ENCODE measurements around the gene LYL1.

- no peak for TF ChIP-seq POLR2AphosphoS5 (IDR thresholded peaks at IDR 0.05; ENCODE audit: low read depth)
- TF ChIP-seq, protein P1, sequence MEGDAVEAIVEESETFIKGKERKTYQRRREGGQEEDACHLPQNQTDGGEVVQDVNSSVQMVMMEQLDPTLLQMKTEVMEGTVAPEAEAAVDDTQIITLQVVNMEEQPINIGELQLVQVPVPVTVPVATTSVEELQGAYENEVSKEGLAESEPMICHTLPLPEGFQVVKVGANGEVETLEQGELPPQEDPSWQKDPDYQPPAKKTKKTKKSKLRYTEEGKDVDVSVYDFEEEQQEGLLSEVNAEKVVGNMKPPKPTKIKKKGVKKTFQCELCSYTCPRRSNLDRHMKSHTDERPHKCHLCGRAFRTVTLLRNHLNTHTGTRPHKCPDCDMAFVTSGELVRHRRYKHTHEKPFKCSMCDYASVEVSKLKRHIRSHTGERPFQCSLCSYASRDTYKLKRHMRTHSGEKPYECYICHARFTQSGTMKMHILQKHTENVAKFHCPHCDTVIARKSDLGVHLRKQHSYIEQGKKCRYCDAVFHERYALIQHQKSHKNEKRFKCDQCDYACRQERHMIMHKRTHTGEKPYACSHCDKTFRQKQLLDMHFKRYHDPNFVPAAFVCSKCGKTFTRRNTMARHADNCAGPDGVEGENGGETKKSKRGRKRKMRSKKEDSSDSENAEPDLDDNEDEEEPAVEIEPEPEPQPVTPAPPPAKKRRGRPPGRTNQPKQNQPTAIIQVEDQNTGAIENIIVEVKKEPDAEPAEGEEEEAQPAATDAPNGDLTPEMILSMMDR (IDR thresholded peaks at IDR 0.05; ENCODE audit: insufficient read depth, low read length) = no peak
- TF ChIP-seq, protein P2, sequence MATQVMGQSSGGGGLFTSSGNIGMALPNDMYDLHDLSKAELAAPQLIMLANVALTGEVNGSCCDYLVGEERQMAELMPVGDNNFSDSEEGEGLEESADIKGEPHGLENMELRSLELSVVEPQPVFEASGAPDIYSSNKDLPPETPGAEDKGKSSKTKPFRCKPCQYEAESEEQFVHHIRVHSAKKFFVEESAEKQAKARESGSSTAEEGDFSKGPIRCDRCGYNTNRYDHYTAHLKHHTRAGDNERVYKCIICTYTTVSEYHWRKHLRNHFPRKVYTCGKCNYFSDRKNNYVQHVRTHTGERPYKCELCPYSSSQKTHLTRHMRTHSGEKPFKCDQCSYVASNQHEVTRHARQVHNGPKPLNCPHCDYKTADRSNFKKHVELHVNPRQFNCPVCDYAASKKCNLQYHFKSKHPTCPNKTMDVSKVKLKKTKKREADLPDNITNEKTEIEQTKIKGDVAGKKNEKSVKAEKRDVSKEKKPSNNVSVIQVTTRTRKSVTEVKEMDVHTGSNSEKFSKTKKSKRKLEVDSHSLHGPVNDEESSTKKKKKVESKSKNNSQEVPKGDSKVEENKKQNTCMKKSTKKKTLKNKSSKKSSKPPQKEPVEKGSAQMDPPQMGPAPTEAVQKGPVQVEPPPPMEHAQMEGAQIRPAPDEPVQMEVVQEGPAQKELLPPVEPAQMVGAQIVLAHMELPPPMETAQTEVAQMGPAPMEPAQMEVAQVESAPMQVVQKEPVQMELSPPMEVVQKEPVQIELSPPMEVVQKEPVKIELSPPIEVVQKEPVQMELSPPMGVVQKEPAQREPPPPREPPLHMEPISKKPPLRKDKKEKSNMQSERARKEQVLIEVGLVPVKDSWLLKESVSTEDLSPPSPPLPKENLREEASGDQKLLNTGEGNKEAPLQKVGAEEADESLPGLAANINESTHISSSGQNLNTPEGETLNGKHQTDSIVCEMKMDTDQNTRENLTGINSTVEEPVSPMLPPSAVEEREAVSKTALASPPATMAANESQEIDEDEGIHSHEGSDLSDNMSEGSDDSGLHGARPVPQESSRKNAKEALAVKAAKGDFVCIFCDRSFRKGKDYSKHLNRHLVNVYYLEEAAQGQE (IDR thresholded peaks at IDR 0.05; ENCODE audit: insufficient replicate concordance, low read depth) = no peak
- TF ChIP-seq GABPA (IDR thresholded peaks at IDR 0.05; ENCODE audit: low read depth) = no peak
Measured at GRCh38 chr19:13132471-13133180, 30.0 kb upstream of the LYL1 start.

All from HL-60 (cell line).